NCI-H69 (cell line): ENCODE data around the gene KRT80.
"Not testable (repeated sequence)": the region's sequence is repeated elsewhere in the genome, so short reads cannot be mapped to it uniquely, and the experiment has no call there.

Source experiments
- DNase-seq: peaks from one replicate; lab custom pipeline; 2025; lab: John Stamatoyannopoulos, UW

The KRT80 gene

DNA sequence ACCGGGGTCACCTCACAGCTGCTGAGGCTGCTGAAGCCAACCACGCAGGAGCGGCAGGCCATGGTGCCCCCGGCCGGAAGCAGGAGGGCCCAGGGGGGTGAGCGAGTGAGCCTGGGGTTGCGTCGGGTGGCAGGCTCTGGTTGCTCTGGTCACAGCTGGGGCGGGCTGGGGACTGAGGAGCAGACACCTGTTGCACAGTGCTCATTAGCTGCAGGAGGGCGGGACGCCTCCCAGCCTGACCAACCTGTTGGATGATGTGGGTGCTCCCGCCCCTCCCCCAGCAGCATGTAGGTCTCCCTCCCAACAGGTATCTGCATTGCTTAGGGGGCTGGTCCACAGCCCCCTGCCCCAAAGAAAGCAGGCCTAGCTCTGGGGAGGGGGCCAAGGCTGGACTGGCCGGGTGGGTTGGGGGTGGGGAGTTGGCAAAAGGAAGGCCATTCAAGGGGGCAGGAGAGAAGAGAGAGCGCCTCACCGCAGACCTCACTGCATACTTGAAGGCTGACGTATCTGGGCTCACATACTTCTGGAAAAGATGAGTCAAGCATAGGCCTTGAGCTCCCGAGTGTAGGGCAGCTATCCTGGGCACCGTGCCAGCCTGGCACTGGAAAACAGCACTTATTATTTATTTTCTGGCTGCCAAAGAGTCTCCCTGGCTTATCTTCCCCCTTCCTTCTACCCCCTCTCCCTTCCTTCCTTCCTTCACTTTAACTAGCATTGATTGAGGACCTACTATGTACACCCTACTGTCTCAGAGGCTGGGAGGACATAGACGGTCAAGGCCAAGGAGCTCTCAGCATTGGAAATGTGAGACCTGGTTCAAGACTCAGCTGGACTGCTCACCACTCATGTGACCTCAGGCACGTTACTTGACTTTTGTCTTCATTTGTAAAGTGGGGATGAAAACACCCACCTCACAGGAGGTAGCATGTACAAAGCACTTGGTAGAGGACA lies at the start of gene KRT80:
Gene KRT80 (minus strand): TSS at position 174 of the 951 bp plus-strand sequence. CDS start 112 bp downstream, at position 62.
- peak; percentile 93 for DNase-seq

DNA sequence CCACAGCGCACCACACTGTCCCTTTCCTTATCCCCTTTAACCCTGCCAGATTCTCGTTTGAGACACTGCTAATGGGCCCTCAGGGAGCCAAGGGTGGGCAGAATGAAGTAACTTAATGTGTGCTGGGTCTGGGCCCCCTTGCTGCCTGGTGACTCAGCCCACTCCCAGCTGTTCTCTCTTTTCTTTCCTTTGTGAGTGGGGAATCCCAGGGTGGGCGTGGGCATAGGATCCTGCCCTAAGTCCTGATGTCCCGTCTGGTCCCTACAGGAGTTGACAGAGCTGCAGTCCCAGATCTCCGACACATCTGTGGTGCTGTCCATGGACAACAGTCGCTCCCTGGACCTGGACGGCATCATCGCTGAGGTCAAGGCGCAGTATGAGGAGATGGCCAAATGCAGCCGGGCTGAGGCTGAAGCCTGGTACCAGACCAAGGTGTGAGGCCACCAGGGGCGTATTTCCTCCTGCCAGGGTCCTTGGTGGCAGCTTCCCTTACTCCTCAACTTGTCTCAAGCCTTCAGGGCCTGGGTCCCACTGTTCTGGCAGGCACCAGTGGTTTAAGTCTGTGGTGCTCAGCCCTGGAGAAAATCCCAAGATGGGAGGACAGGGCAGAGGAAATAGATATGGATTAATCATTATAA lies 49.5 kb upstream of the KRT80 start:
- DNase-seq: peak; percentile 83

DNA sequence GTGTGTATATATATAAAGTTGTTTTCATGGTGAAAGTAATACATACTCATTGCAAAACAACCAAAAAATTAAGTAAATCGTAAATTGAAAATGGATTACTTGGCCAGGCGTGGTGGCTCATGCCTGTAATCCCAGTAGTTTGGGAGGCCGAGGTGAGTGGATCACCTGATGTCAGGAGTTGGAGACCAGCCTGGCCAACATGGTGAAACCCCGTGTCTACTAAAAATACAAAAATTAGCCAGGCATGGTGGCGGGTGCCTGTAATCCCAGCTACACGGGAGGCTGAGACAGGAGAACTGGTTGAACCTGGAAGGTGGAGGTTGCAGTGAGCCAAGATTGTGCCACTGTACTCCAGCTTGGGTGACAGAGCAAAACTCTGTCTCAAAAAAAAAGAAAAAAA lies 48.4 kb upstream of the KRT80 start:
- DNase-seq: not testable (repeated sequence)

GRCh38 chr12:52239767-52240166 lies 48.0 kb upstream of the KRT80 start:
- DNase-seq: peak; percentile 32

DNA sequence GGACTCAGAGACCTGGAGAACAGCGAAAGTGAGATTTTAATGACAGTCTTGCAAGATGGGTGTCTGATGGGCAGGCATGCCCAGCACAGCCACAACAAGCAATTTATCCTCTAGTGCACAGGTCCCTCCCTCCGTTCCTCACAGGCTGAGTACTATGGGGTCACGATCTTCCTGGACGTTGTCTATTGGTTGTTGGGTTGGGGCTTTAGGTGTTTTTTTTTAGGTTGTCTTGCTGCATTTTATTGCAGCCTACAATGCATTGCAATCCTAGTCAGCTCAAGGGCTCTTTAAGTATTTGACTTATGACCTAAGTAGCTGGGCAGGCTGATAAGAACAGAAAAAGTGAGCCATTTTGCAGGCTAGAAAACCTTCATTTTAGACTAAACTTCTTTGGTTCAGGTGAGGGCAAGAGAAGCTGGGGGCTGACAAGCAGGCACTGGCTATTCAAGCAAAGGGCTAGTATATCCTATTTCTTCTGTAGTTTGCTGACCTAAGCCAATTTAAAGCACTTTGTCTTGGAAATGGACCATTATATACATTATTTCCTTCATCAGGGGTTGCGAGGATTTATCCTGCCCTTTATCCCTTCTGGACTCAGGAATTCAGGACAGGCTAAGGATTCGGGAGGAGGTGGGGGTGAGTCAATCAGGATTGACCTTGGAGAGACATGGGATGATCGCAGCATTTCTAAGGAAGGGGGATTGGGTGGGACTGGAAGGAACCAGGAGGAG lies 47.3 kb upstream of the KRT80 start:
- no peak for DNase-seq

- no peak for DNase-seq
Observed at GRCh38 chr12:52238207-52238840, 46.5 kb upstream of the KRT80 start.

- DNase-seq: no peak
Observed at GRCh38 chr12:52236386-52237050, 44.7 kb upstream of the KRT80 start.

GRCh38 chr12:52235822-52236361 lies 44.1 kb upstream of the KRT80 start:
- DNase-seq: peak; percentile 92

GRCh38 chr12:52235001-52235764 lies 43.4 kb upstream of the KRT80 start:
- DNase-seq: no peak

DNA sequence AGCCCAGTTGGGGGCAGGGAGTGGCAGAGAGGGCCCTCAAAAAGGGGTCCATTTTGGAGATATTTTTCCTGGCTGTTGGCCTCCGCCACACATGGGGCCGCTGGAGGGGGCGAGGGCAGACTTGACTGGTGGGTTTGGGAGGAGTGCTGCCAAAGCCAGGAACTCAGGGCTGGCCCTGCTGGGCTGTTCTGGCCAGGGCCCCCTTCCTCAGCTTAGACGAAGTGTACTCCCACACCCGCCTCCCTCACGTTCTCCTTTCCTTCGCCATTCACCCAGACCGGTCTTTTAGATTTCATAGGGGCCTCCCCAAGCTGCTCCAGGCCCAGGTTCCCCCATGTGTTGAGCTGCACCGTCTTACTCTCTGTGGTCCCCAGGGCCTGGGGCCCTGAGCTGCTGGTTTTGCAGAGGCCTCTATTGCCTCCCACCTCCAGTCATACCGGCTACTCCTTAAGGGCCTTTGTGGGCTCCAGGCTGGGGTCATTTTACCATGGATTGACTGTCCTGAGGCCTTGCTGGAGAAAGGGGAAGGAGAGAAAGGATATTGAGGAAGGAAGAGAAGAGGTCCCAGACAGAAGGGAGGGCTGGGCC lies 42.5 kb upstream of the KRT80 start:
- no peak for DNase-seq

GRCh38 chr12:52233462-52234207 lies 41.8 kb upstream of the KRT80 start:
- no peak for DNase-seq

- DNase-seq: no peak
Observed at GRCh38 chr12:52232674-52233461, 41.1 kb upstream of the KRT80 start, which contains the start of gene KRT7. Gene KRT7 (plus strand): TSS chr12:52233243. CDS start chr12:52233297, 54 bp downstream.

GRCh38 chr12:52232203-52232673 lies 40.4 kb upstream of the KRT80 start:
- peak; percentile 50 for DNase-seq

- no peak for DNase-seq
Observed at GRCh38 chr12:52231305-52232202, 39.7 kb upstream of the KRT80 start.

DNA sequence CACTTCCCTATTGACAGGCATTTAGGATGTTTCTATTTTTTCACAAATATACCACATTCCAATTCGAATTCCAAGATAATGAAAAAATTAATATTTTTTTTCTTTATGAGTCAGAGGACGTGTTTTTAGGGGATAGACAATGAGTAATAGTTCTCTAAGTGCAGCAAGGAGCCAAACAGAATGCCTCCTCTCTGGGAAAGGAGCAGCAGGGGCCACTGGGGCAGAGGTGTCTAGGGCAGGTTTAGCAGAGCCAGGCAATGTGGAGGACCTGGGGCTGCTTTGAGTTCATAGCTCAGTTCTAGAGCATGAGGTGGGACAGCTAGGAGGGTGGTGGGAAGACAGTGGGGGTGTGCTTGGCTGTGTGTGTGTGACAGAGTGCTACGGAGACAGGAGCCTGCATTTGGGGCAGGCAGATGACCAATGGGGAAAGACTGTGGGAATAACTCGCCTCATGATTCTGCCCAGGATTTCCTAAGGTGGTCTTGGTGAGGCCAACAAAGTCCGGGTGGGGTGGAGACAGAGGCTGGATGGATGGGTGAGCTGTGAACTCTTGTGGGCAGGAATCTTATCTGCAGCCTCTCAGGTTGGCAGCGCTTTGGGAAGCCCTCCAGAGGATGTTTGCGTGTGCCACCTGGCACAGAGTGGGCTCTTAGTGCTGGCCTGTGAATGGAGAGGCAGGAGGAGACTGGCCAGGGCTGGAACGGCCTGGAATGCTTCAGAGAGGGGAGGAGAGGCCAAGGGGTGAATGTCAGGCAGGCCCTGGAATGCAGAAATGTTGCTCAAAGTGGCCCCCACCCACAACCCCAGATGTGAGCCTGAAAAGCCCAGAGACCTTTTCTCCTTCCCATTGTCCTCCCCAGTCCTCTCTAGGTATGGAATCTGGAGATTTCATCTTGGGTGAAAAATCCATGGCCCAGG lies 38.8 kb upstream of the KRT80 start:
- DNase-seq: no peak

DNA sequence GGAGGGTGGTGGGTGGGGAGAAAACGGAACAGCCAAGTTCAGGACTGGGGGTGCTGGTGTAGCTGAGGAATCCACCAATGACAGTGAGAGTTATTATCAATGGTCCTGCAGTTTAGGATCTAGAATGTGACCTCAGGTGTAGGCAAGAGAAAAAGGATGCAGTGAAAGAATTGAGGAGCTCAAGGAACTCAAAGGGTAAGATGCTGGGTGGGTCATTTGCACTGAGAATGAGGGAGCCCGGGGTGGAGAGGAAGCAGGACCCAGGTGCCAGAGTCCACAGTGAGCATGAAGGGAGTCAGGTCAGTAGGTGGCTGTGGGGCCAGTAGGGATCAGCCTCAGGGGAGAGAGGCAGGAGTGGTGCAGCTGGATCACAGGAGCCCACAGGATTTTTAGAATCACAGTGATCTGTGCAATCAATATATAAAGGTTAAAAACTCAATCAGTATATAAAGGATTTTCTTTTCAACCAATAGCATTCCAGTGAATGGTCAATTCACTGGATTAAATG lies 38.1 kb upstream of the KRT80 start:
- no peak for DNase-seq
